Astrocyte of the spinal cord (primary cell): ENCODE data around the gene SPACA6.

Source experiments
- DNase-seq: peaks from one replicate; pipeline ENCODE4 v3.0.0; 2011; ENCODE audit warnings: low read depth, low spot score
- H3K4me3 ChIP-seq: 2 replicates; pipeline ENCODE4 v1.5.1; 2011; ENCODE audit warnings: low read depth, mild to moderate bottlenecking, low read length, moderate library complexity
- in situ Hi-C: cut with HindIII; loops from 2 replicates; pipeline ENCODE4 v1.10.0; 2017; ENCODE audit warnings: low sequenced_read_pairs
- TF ChIP-seq, protein P1 (sequence below): IDR thresholded peaks from 2 replicates; pipeline ENCODE4 v1.5.1; 2012; ENCODE audit warnings: low read depth, mild to moderate bottlenecking, low read length, inconsistent platforms

The SPACA6 gene

DNA sequence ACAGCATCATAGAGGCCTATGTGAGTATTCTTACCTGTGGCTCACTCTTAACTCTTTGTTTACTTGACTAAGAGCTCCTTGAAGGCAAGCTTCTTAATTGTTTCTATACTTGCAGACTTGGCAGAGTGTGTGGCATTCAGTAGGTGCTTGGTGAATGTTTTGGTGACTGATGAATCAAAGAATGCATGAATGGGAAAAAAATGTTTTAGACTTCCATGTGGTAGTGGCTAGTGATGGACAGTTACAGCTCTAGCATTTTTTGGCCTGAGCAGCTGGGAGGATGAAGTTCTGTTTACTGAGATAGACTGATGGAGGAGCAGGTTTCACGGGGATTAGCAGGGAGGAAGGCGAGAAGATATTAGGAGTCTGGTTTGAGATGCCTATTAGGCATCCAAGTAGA, 17.0 kb downstream of the SPACA6 start:
- in situ Hi-C loops: no loop called here
- H3K4me3 ChIP-seq: no peak overlapping the region
- TF ChIP-seq, protein P1, sequence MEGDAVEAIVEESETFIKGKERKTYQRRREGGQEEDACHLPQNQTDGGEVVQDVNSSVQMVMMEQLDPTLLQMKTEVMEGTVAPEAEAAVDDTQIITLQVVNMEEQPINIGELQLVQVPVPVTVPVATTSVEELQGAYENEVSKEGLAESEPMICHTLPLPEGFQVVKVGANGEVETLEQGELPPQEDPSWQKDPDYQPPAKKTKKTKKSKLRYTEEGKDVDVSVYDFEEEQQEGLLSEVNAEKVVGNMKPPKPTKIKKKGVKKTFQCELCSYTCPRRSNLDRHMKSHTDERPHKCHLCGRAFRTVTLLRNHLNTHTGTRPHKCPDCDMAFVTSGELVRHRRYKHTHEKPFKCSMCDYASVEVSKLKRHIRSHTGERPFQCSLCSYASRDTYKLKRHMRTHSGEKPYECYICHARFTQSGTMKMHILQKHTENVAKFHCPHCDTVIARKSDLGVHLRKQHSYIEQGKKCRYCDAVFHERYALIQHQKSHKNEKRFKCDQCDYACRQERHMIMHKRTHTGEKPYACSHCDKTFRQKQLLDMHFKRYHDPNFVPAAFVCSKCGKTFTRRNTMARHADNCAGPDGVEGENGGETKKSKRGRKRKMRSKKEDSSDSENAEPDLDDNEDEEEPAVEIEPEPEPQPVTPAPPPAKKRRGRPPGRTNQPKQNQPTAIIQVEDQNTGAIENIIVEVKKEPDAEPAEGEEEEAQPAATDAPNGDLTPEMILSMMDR: no peak
- peak; percentile 22 for DNase-seq

DNA sequence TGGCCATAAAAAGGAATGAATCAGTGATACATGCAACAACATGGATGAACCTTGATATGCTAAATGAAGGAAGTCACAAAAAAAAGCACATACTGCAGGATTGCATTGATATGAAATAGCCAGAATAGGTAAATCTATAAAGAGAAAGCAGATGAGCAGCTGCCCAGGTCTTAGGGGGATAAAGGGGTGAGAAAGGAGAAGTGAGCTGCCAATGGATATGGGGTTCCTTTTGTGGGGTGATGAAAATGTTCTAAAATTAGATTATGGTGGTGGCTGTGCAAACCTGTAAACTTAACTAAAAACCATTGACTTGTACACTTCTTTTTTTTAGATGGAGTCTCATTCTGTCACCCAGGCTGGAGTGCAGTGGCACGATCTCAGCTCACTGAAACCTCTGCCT, 18.6 kb downstream of the SPACA6 start:
- TF ChIP-seq, protein P1: no peak
- in situ Hi-C loops: no loop called here
- no peak overlapping the region for H3K4me3 ChIP-seq
- no peak for DNase-seq

DNA sequence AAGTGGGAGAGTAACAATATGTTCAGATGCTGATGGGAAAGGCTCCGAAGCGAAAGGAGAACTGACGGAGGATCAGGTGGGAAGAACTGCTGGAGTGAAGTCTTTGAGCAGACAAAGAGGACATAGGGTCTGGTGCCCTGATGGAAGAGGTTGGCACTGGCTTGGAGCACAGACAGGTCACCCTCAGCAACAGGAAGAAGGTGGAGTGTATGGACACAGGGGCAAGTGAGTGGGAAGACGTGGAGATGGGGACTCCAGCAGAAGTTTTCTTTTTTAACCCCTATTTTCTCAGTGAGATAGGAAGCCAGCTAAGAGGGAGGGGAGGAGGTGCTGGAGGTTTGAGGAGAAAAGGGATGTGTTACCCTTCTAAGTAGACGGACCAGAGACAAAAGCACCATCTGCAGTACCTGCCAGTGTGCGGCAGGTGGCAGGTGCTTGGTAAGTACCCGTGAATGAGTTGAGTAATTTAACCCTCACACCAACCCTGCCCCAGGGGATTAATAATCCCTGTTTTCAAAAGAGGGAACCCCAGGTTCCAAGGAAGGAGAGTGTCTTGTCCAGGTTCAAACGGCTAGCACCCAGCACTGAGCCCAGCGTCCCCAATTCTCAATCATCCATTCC, 19.4 kb downstream of the SPACA6 start:
- no peak overlapping the region for H3K4me3 ChIP-seq
- DNase-seq: peak; percentile 38
- TF ChIP-seq, protein P1: peak; percentile 48
- in situ Hi-C loops: no loop called here

DNA sequence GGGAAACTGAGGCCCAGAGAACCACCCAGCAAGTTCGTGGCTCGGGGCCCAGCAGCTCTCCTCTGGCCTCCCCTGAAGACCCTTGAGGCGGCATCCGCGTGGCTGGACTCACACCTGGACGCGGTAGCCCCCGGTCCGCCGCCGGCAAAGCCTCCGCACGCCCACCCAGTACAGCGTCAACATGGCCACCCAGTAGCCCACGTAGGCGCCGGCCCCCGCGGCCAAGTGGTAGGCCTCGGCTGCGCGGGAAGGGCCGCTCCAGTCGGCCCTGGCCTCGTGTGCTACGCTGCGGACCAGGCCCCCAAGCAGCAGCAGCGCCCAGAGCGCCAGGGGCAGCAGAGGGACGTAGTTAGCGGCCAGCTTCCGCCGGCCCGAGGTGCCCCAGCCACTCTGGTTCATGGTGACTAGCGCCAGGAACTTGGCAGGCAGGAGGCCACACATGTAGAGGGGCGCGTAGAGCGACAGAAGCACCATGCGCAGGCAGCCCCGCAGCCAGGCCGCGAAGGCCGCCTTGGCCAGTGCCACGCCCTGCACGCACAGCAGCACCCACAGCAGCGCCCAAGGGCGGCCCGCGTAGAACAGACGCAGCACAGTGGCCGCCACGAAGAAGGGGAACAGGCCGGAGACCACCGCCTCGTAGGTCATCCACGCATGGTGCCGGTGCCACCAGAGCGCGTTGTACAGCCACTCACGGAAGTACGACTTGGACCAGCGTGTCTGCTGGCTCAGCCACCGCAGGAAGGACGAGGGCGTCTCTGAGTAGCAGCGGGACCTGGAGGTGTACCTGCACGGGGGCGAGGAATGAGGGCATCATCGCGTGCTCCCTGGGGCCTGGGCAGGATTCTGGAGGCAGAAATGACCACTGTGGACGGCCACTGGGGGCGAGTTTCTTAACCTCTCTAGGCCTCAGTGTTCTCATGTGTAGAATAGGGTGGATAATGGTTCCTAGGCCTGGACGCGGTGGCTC, 20.5 kb downstream of the SPACA6 start:
- no peak overlapping the region for H3K4me3 ChIP-seq
- in situ Hi-C loops: no loop called here
- DNase-seq: no peak
- TF ChIP-seq, protein P1: no peak

DNA sequence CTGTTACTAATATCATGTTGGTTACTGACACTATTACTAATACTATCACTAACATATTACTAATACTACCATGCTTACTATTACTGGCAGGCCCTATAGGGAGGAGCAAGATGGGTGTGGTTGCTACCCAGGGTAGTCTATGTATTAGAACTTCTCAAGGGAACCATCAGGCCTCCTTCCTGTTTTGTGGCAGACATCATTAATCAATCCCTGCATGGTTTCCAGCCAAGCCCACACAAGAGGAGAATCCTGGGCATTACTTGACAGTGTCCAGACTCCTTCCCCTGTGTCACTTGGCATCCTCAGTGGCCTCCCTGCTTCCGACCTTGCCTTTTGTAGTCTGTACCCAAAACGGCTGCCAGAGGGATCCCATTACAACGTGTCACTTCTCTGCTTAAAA, 21.7 kb downstream of the SPACA6 start:
- TF ChIP-seq, protein P1: no peak
- H3K4me3 ChIP-seq: no peak overlapping the region
- in situ Hi-C loops: no loop called here
- no peak for DNase-seq

DNA sequence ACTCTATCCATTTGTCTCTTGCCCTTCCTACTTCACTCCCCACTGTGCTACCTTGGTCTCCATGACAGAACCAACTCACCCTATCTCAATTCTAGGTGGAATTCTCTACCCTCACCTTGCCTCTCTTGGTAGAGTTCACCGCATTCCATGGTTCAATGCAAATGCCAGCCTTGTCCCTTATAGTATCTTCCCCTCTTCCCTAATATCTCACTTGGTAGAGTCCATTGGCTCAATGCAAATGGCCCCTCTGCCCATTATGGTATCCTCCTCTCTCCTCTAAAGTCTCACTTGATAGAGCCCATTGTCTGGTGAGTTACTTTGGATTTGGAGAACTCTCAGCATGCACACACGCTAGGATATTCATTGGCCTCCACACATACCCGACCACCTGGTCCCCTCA, 22.7 kb downstream of the SPACA6 start:
- no peak for DNase-seq
- H3K4me3 ChIP-seq: no peak overlapping the region
- in situ Hi-C loops: no loop called here
- TF ChIP-seq, protein P1: no peak
